Measurements from ENCODE around the gene RHEBL1. TPM values are rescaled to one million over a fixed set of nuclear protein-coding genes. Genes with fewer than 3 reads are reported as not detected.

The RHEBL1 gene
- total and polyA plus RNA-seq, 2 of the 8 experiments (the other 6 are each of a cell fraction or from before 2014, with no cell fraction given), result 7.5 to 9.4 TPM

GRCh38 chr12:49015196-49015595 is 54.6 kb downstream of the RHEBL1 start:
- no peak overlapping the region for H3K4me2 ChIP-seq (ENCODE audit: insufficient read depth in 1 of 2, low read depth in 2 of 2, low read length in 2 of 2)
- H2BK120ac ChIP-seq (replicated peaks; ENCODE audit: low read depth, low read length), result no peak overlapping the region
- H3K56ac ChIP-seq (replicated peaks; ENCODE audit: insufficient read length, low read depth, low read length), result no peak overlapping the region
- no peak overlapping the region for H2BK5ac ChIP-seq (ENCODE audit: low read depth, low read length)
- H4K5ac ChIP-seq (ENCODE audit: insufficient read length, low read depth, low read length), result no peak overlapping the region
- 94% methylated on average over 1 of the region's 1 CpG; no CpG with 5 or more reads in 1 of the 2 experiments for WGBS, 2 experiments (ENCODE audit: extremely low coverage in 1 of 2, insufficient coverage in 1 of 2, insufficient read length in 1 of 2, insufficient replicate concordance in 2 of 2, low coverage in 1 of 2, low lambda C conversion rate in 2 of 2, missing lambda C conversion rate in 1 of 2)
- H3K36me3 ChIP-seq (ENCODE audit: control insufficient read depth in 2 of 4, insufficient read depth in 4 of 4, low read length in 3 of 4), result no peaks in the 10 kb centered on the region
- no peaks in the 10 kb centered on the region for H4K20me1 ChIP-seq (replicated peaks in 1 of 2; ENCODE audit: control insufficient read depth in 1 of 2, insufficient read depth in 2 of 2, low read length in 2 of 2)
- H3K4me3 ChIP-seq (ENCODE audit: extremely low read depth in 1 of 4, insufficient read depth in 2 of 4, low read depth in 3 of 4, low read length in 4 of 4), result no peak overlapping the region
- H4K8ac ChIP-seq (ENCODE audit: extremely low read depth, insufficient read depth, low read length), result no peak overlapping the region
- no peak overlapping the region for H3K14ac ChIP-seq (ENCODE audit: insufficient read length)
- H3K79me1 ChIP-seq (ENCODE audit: low read depth, low read length), result no peaks in the 10 kb centered on the region
- FAIRE-seq (no peak), DNase-seq (ENCODE audit: low read depth in 1 of 2, low spot score in 2 of 2) (no peak)
- peaks cover 8% of the 10 kb centered on the region for H3K23me2 ChIP-seq (ENCODE audit: low read depth, low read length)
- H2BK20ac ChIP-seq (ENCODE audit: low read length), result no peak overlapping the region
- no peak overlapping the region for H2AK5ac ChIP-seq (ENCODE audit: low read depth, low read length)
- no peak overlapping the region for H4K91ac ChIP-seq (replicated peaks; ENCODE audit: insufficient read length, low read length)
- H3K27me3 ChIP-seq (replicated peaks in 1 of 4; ENCODE audit: control insufficient read depth in 3 of 4, extremely low read depth in 1 of 4, insufficient read depth in 3 of 4, low read length in 3 of 4), result no peaks in the 10 kb centered on the region
- no peak overlapping the region for H2BK12ac ChIP-seq (ENCODE audit: low read depth, low read length)
- H3K4ac ChIP-seq (replicated peaks; ENCODE audit: insufficient read length, low read depth, low read length), result no peak overlapping the region
- ChIA-PET POLR2A (ENCODE audit: partially characterized antibody) (interaction anchor here (0.6 to 3.5 kb wide), 6 partner anchors 10 to 20 kb away, joined by 3 to 24 read pairs (median 8); partner anchors contain the start of gene DDN), CTCF (ENCODE audit: partially characterized antibody) (interaction anchor here (0.8 to 11.5 kb wide), 14 partner anchors 10 to 148 kb away, joined by 3 to 207 read pairs (median 4); partner anchors contain the start of genes DDN and WNT1)
- H3K4me1 ChIP-seq (replicated peaks in 1 of 4; ENCODE audit: control insufficient read depth in 3 of 4, insufficient read depth in 4 of 4, low read length in 3 of 4), result peaks cover 0 to 6% (median 1%) of the 10 kb centered on the region in 4 experiments; a peak in 4 of 7 replicates
- no peak overlapping the region for H2AFZ ChIP-seq (ENCODE audit: low read length)
- no peak overlapping the region for H3K23ac ChIP-seq (ENCODE audit: insufficient read length)
- H2BK15ac ChIP-seq (ENCODE audit: low read length), result no peak overlapping the region
- no peaks in the 10 kb centered on the region for H3K9me3 ChIP-seq (ENCODE audit: insufficient read depth in 2 of 2, low read depth in 1 of 2, low read length in 1 of 2)
- no peak overlapping the region for H3K27ac ChIP-seq (ENCODE audit: low read depth, low read length)
- no peaks in the 10 kb centered on the region for H3K79me2 ChIP-seq (ENCODE audit: control insufficient read depth in 1 of 2, insufficient read depth in 2 of 2, low read length in 2 of 2)
- H3K18ac ChIP-seq (ENCODE audit: extremely low read depth, low read length), result no peak overlapping the region
- no peak overlapping the region for H3K9ac ChIP-seq (replicated peaks in 1 of 4; ENCODE audit: extremely low read depth in 1 of 4, low read depth in 3 of 4, low read length in 3 of 4)
- TF ChIP-seq RAD21 (IDR thresholded peaks at IDR 0.05 in 1 of 2, conservative IDR thresholded peaks at IDR 0.05 in 1 of 2; ENCODE audit: low read depth in 2 of 2, low read length in 2 of 2) (no peak), TCF12 (IDR thresholded peaks at IDR 0.05; ENCODE audit: low read depth, low read length) (no peak), POU5F1 (IDR thresholded peaks at IDR 0.05; ENCODE audit: low read depth, low read length) (no peak), SIX5 (IDR thresholded peaks at IDR 0.05; ENCODE audit: low read depth, low read length) (no peak), EP300 (IDR thresholded peaks at IDR 0.05; ENCODE audit: borderline replicate concordance in 1 of 2, low read depth in 2 of 2, low read length in 2 of 2) (no peak), ATF3 (IDR thresholded peaks at IDR 0.05; ENCODE audit: insufficient read depth, low read depth, low read length) (no peak), CREB1 (IDR thresholded peaks at IDR 0.05) (no peak), EGR1 (IDR thresholded peaks at IDR 0.05; ENCODE audit: borderline replicate concordance, low read depth, low read length) (no peak)

All from H1 (cell line).